ENCODE measurements around the gene PTGS1.
A peak's percentile ranks its signal among the peaks of the same experiment; 100 is the strongest.
"Not testable (repeated sequence)": the region's sequence is repeated elsewhere in the genome, so short reads cannot be mapped to it uniquely, and the experiment has no call there.

Gene PTGS1

GRCh38 chr9:122347348-122348287 lies 23.2 kb upstream of the PTGS1 start:
- no peak for DNase-seq

- DNase-seq = no peak
Observed at GRCh38 chr9:122348288-122348777, 22.5 kb upstream of the PTGS1 start.

GRCh38 chr9:122348791-122349190 lies 22.0 kb upstream of the PTGS1 start:
- DNase-seq = no peak

- DNase-seq = no peak
Observed at GRCh38 chr9:122349201-122349600, 21.6 kb upstream of the PTGS1 start.

- DNase-seq = peak; percentile 83
Observed at GRCh38 chr9:122350577-122351355, 20.1 kb upstream of the PTGS1 start.

- DNase-seq = no peak
Observed at GRCh38 chr9:122354536-122355199, 16.2 kb upstream of the PTGS1 start.

- DNase-seq = no peak
Observed at GRCh38 chr9:122355336-122355875, 15.4 kb upstream of the PTGS1 start.

- DNase-seq = no peak
Observed at GRCh38 chr9:122356627-122357026, 14.2 kb upstream of the PTGS1 start.

- no peak for DNase-seq
Observed at GRCh38 chr9:122360891-122361290, 9.9 kb upstream of the PTGS1 start.

GRCh38 chr9:122363131-122363530 lies 7.7 kb upstream of the PTGS1 start:
- not testable (repeated sequence) for DNase-seq

GRCh38 chr9:122364117-122364782 lies 6.6 kb upstream of the PTGS1 start:
- DNase-seq = no peak

- DNase-seq = no peak
Observed at GRCh38 chr9:122364783-122365150, 6.1 kb upstream of the PTGS1 start.

- no peak for DNase-seq
Observed at GRCh38 chr9:122366074-122366660, 4.7 kb upstream of the PTGS1 start.

GRCh38 chr9:122367065-122367464 lies 3.8 kb upstream of the PTGS1 start:
- no peak for DNase-seq

- DNase-seq = no peak
Observed at GRCh38 chr9:122367774-122368460, 2.9 kb upstream of the PTGS1 start.

- no peak for DNase-seq
Observed at GRCh38 chr9:122368642-122369041, 2.2 kb upstream of the PTGS1 start.

GRCh38 chr9:122370303-122370702 lies 521 bp upstream of the PTGS1 start:
- no peak for DNase-seq

GRCh38 chr9:122371846-122372245 lies 1.0 kb downstream of the PTGS1 start:
- no peak for DNase-seq

- DNase-seq = no peak
Observed at GRCh38 chr9:122372856-122373845, 2.3 kb downstream of the PTGS1 start.

- DNase-seq = no peak
Observed at GRCh38 chr9:122374885-122375420, 4.1 kb downstream of the PTGS1 start.
